K562 (cell line): Measurements from ENCODE around the gene OR7A17. TPM values are rescaled to one million over a fixed set of nuclear protein-coding genes. Genes with fewer than 3 reads are reported as not detected.

ENCODE experiments used
- ATAC-seq: fragments of 200-7000 bp; cut with Tn5 transposase; 3 replicates; pipeline ENCODE4 v1.9.1; 2020; ENCODE audit warnings: moderate library complexity
- BruUV-seq: library from RNA; stranded (reverse); fragments of 400-500 nt; replicated peaks from 2 replicates; lab custom pipeline; 2021; lab: Mats Ljungman, UMichigan
- CTCF ChIA-PET: fragments of 300-600 bp; formaldehyde crosslinking; extraction: SDS; loops from one replicate; lab custom pipeline; 2021; ENCODE audit warnings: low intra/inter-chr PET ratio; lab: Yijun Ruan, JAX
- POLR2A ChIA-PET: fragments of 300-600, 350-650 bp; sonication (Branson Sonifier 250); formaldehyde crosslinking; extraction: SDS; loops from one replicate; lab custom pipeline; 2021; ENCODE audit warnings: antibody characterized with exemption, inconsistent platforms; lab: Yijun Ruan, JAX
- DNase-seq, 4 experiments: peaks; one replicate each; pipeline versions ENCODE4 v3.0.0 to v3.0.0-alpha.2; 2011 to 2018; ENCODE audit warnings: low spot score in 3 of 4, mixed read lengths in 3 of 4; ENCODE audit errors: extremely low read depth in 1 of 4
- FAIRE-seq: peaks from 2 replicates; lab custom pipeline; 2011; peaks lifted over from hg19 to GRCh38; lab: Jason Lieb, UNC
- H2AFZ ChIP-seq: 2 replicates; pipeline ENCODE4 v1.6.0; 2011; ENCODE audit warnings: low read depth, low read length, control low read depth, inconsistent platforms
- H3K27ac ChIP-seq: fragments of 200-600 bp; 3 replicates; pipeline ENCODE4 v1.8.0; 2011; ENCODE audit warnings: low read depth, mild to moderate bottlenecking, control low read depth, inconsistent platforms, low read length, moderate library complexity, mixed read lengths; ENCODE audit errors: extremely low read depth
- H3K27me3 ChIP-seq, 2 experiments: fragments of 300-600 bp in 1 of 2; 2 replicates in 1 of 2; 3 replicates in 1 of 2; pipeline versions ENCODE4 v1.6.0 to v1.8.0; 2011; ENCODE audit warnings: inconsistent platforms in 2 of 2, low read length in 2 of 2, mild to moderate bottlenecking in 1 of 2, mixed read lengths in 1 of 2, moderate library complexity in 1 of 2; ENCODE audit not compliant: control insufficient read depth in 2 of 2, insufficient read depth in 2 of 2
- H3K36me3 ChIP-seq: fragments of 300-600 bp; 3 replicates; pipeline ENCODE4 v1.8.0; 2011; ENCODE audit warnings: mild to moderate bottlenecking, low read length, inconsistent platforms; ENCODE audit not compliant: control insufficient read depth, insufficient read depth
- H3K4me1 ChIP-seq, 2 experiments: fragments of 200-600 bp in 1 of 2; replicated peaks in 1 of 2; 2 replicates in 1 of 2; 3 replicates in 1 of 2; pipeline versions ENCODE4 v1.5.1 to v1.8.0; 2011; ENCODE audit warnings: inconsistent platforms in 2 of 2, low read length in 2 of 2, mild to moderate bottlenecking in 1 of 2, mixed read lengths in 1 of 2, moderate library complexity in 1 of 2; ENCODE audit not compliant: control insufficient read depth in 2 of 2, insufficient read depth in 2 of 2
- H3K4me2 ChIP-seq: 2 replicates; pipeline ENCODE4 v1.6.1; 2011; ENCODE audit warnings: low read length, control low read depth, inconsistent platforms, mixed read lengths; ENCODE audit not compliant: insufficient read depth
- H3K4me3 ChIP-seq: fragments of 200-600 bp; sonication (generic), shearing (Covaris generic); 2 replicates; pipeline ENCODE4 v1.5.1; 2016; ENCODE audit warnings: control low read depth, inconsistent platforms
- H3K79me2 ChIP-seq: fragments of 200-600 bp; 3 replicates; pipeline ENCODE4 v1.8.0; 2011; ENCODE audit warnings: low read length, inconsistent platforms; ENCODE audit not compliant: control insufficient read depth, insufficient read depth
- H3K9ac ChIP-seq, 2 experiments: 2 replicates each; pipeline versions ENCODE4 v1.6.0 to v1.6.1; 2011; ENCODE audit warnings: low read depth in 2 of 2, low read length in 2 of 2, control low read depth in 1 of 2, inconsistent platforms in 1 of 2, mild to moderate bottlenecking in 1 of 2, mixed read lengths in 1 of 2; ENCODE audit not compliant: insufficient read depth in 1 of 2
- H3K9me1 ChIP-seq: one replicate; pipeline ENCODE4 v1.6.0; 2011; ENCODE audit warnings: inconsistent platforms, mild to moderate bottlenecking, low read length, moderate library complexity; ENCODE audit not compliant: control insufficient read depth, insufficient read depth
- H3K9me3 ChIP-seq: replicated peaks from 2 replicates; pipeline ENCODE4 v1.5.1; 2011; ENCODE audit warnings: low read depth, low read length, inconsistent platforms; ENCODE audit not compliant: control insufficient read depth, insufficient read depth
- H4K20me1 ChIP-seq: replicated peaks from 2 replicates; pipeline ENCODE4 v1.6.1; 2011; ENCODE audit warnings: low read length, inconsistent platforms, mixed read lengths; ENCODE audit not compliant: control insufficient read depth, insufficient read depth
- ATF4 ChIP-seq: fragments of 450-650 bp; formaldehyde crosslinking; IDR thresholded peaks from 2 replicates; pipeline ENCODE4 v1.4.0; 2022; ENCODE audit warnings: mild to moderate bottlenecking, moderate library complexity
- CBX8 ChIP-seq: fragments of 200-600 bp; sonication (generic); IDR thresholded peaks from 2 replicates; pipeline ENCODE4 v1.6.1; 2012; ENCODE audit warnings: borderline replicate concordance, mixed run types, low read depth, mild to moderate bottlenecking, moderate library complexity, mixed read lengths, low read length, control low read depth, inconsistent platforms; ENCODE audit not compliant: poor library complexity, severe bottlenecking; ENCODE audit errors: extremely low read depth
- MBD1 ChIP-seq: fragments of 250-450 bp; sonication (Bioruptor Pico); IDR thresholded peaks from 2 replicates; pipeline ENCODE4 v1.8.0; 2022; ENCODE audit warnings: inconsistent platforms
- MTA2 ChIP-seq: fragments of 450-650 bp; IDR thresholded peaks from 2 replicates; pipeline ENCODE4 v1.6.1; 2016; ENCODE audit warnings: low read depth
- NFE2L1 ChIP-seq: fragments of 450-650 bp; IDR thresholded peaks from 2 replicates; pipeline ENCODE4 v1.6.1; 2016; ENCODE audit warnings: missing genetic modification characterization, low read depth, mild to moderate bottlenecking, missing compliant biosample characterization, moderate library complexity, borderline replicate concordance
- NONO ChIP-seq, 2 experiments: fragments of 200-400 bp in 1 of 2; fragments of 450-650 bp in 1 of 2; formaldehyde crosslinking in 1 of 2; IDR thresholded peaks; 2 replicates each; pipeline ENCODE4 v1.6.1; 2017; ENCODE audit warnings: low read depth in 2 of 2, mild to moderate bottlenecking in 2 of 2, moderate library complexity in 2 of 2, low read length in 1 of 2
- RCOR1 ChIP-seq, 2 experiments: IDR thresholded peaks; 2 replicates each; pipeline ENCODE4 v1.6.1; 2012; ENCODE audit warnings: low read depth in 2 of 2, low read length in 2 of 2, borderline replicate concordance in 1 of 2, improper control_type of control experiment in 1 of 2
- U2AF2 ChIP-seq: fragments of 200-400 bp; formaldehyde crosslinking; optimal IDR thresholded peaks from 2 replicates; pipeline ENCODE3; 2017; ENCODE audit warnings: low read depth, mild to moderate bottlenecking, low read length
- ZNF408 ChIP-seq: fragments of 250-450 bp; sonication (Bioruptor Pico); IDR thresholded peaks from 2 replicates; pipeline ENCODE4 v1.4.0; 2020; ENCODE audit warnings: low read depth, mild to moderate bottlenecking, moderate library complexity
- WGBS: fragments of 100-300 bp; shearing (Covaris generic); methylation state at CpG from one replicate; pipeline ENCODE4 v1.1.6; 2016; ENCODE audit warnings: low coverage, mixed read lengths; ENCODE audit not compliant: insufficient coverage; ENCODE audit errors: missing lambda C conversion rate; 5-methylcytosine and 5-hydroxymethylcytosine counted together
- in situ Hi-C: fragments of 300-500 bp; cut with MboI; formaldehyde crosslinking; loops from 4 replicates; pipeline ENCODE4 v1.15.0; 2018; ENCODE audit warnings: inconsistent platforms, mixed read lengths
- intact Hi-C: fragments of 100-400 bp; cut with micrococcal nuclease; formaldehyde crosslinking; loops from 2 replicates; pipeline ENCODE4 v1.14.2; 2022
- polyA plus RNA-seq, 8 experiments: library from polyadenylated mRNA; depleted of rRNA in 4 of 8; stranded (reverse) in 5 of 8; unstranded in 3 of 8; fragments of >200 nt; fragmentation: Nextera tagmentation in 2 of 8; fragmentation: Illumina TruSeq in 1 of 8; extraction: Ambion mirVana in 2 of 8; extraction: Trizol in 1 of 8; gene quantifications; 2 replicates each; pipeline versions ENCODE4 v1.2.1 to v1.2.3, GENCODE V29; 2011 to 2014; ENCODE audit warnings: inconsistent platforms in 1 of 8, missing spikeins in 1 of 8
- total RNA-seq, 7 experiments: library from RNA; depleted of rRNA in 6 of 7; stranded (reverse); fragments of >200 nt in 6 of 7; fragmentation: Illumina TruSeq in 2 of 7; extraction: Trizol in 2 of 7; gene quantifications; 2 replicates each; pipeline versions ENCODE4 v1.2.1 to v1.2.3, GENCODE V29; 2011 to 2021; ENCODE audit warnings: low replicate concordance in 1 of 7
- TF ChIP-seq, protein P1 (sequence below): fragments of 450-650 bp; conservative IDR thresholded peaks from 2 replicates; pipeline ENCODE4 v1.6.1; 2016; ENCODE audit warnings: missing genetic modification characterization, low read depth, mild to moderate bottlenecking, missing compliant biosample characterization, moderate library complexity
- TF ChIP-seq, protein P2 (sequence below): IDR thresholded peaks from 2 replicates; pipeline ENCODE4 v1.6.1; 2014; ENCODE audit warnings: antibody characterized with exemption
- TF ChIP-seq, protein P3 (sequence below): fragments of 450-650 bp; IDR thresholded peaks from one replicate; pipeline ENCODE4 v1.6.1; 2018; ENCODE audit warnings: mild to moderate bottlenecking, moderate library complexity; ENCODE audit not compliant: partially characterized antibody

The OR7A17 gene
- total and polyA plus RNA-seq, 9 of the 15 experiments (the other 6 are each of a cell fraction or from before 2014, with no cell fraction given), result not detected

DNA sequence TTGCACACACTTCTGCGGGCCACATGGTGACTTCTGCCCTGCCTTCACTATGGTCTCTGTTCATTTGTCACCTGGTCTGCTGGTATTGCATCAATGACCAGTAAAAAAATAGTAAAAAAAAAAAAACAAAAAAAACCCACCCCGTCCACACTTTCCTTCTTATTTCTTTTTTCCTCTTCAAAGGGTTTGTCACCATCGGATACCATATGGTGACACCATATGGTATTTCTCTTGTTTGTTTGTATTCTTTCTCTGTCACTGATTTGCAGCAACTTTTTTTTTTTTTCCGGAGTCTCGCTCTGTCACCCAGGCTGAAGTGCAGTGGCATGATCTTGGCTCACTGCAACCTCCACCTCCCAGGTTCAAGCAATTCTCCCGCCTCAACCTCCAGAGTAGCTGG is 29.2 kb upstream of the OR7A17 start:
- no peaks in the 10 kb centered on the region for H4K20me1 ChIP-seq
- ChIA-PET CTCF (interaction anchor here (0.6 kb wide), 1 partner anchor 845 kb away, joined by 3 read pairs; no protein-coding TSS in a partner anchor), POLR2A (no interaction called here)
- no peaks in the 10 kb centered on the region for H3K9me1 ChIP-seq
- no peaks in the 10 kb centered on the region for H3K79me2 ChIP-seq
- H3K4me1 ChIP-seq, result no peaks in the 10 kb centered on the region
- in situ Hi-C loops, result no loop called here
- H3K9me3 ChIP-seq, result no peaks in the 10 kb centered on the region
- H3K4me2 ChIP-seq, result no peak overlapping the region
- no peaks in the 10 kb centered on the region for H3K36me3 ChIP-seq
- BruUV-seq, result no TSS peak
- DNase-seq (no peak), ATAC-seq (no peak), FAIRE-seq (no peak)
- peaks cover 2 to 3% of the 10 kb centered on the region in 2 experiments; a peak in 2 of 5 replicates for H3K27me3 ChIP-seq
- WGBS, result 0% methylated on average over 5 of the region's 6 CpGs
- H3K9ac ChIP-seq, result no peak overlapping the region
- intact Hi-C loops, result no loop called here
- H3K27ac ChIP-seq, result no peak overlapping the region
- TF ChIP-seq, protein P1, sequence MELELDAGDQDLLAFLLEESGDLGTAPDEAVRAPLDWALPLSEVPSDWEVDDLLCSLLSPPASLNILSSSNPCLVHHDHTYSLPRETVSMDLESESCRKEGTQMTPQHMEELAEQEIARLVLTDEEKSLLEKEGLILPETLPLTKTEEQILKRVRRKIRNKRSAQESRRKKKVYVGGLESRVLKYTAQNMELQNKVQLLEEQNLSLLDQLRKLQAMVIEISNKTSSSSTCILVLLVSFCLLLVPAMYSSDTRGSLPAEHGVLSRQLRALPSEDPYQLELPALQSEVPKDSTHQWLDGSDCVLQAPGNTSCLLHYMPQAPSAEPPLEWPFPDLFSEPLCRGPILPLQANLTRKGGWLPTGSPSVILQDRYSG (tag), result no peak
- no peak for TF ChIP-seq U2AF2
- TF ChIP-seq NONO (IDR thresholded peaks at IDR 0.05; ENCODE audit: low read depth in 2 of 2, low read length in 1 of 2), result no peak
- TF ChIP-seq NFE2L1, result no peak
- TF ChIP-seq MTA2, result no peak
- TF ChIP-seq, protein P2, sequence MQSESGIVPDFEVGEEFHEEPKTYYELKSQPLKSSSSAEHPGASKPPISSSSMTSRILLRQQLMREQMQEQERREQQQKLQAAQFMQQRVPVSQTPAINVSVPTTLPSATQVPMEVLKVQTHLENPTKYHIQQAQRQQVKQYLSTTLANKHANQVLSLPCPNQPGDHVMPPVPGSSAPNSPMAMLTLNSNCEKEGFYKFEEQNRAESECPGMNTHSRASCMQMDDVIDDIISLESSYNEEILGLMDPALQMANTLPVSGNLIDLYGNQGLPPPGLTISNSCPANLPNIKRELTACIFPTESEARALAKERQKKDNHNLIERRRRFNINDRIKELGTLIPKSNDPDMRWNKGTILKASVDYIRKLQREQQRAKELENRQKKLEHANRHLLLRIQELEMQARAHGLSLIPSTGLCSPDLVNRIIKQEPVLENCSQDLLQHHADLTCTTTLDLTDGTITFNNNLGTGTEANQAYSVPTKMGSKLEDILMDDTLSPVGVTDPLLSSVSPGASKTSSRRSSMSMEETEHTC, result no peak
- no peak for TF ChIP-seq MBD1 (CRISPR knock-in tag)
- no peak for TF ChIP-seq CBX8
- no peak for TF ChIP-seq ATF4 (CRISPR knock-in tag)
- no peak for TF ChIP-seq RCOR1 (IDR thresholded peaks at IDR 0.05; ENCODE audit: borderline replicate concordance in 1 of 2, low read depth in 2 of 2, low read length in 2 of 2)
- TF ChIP-seq, protein P3, sequence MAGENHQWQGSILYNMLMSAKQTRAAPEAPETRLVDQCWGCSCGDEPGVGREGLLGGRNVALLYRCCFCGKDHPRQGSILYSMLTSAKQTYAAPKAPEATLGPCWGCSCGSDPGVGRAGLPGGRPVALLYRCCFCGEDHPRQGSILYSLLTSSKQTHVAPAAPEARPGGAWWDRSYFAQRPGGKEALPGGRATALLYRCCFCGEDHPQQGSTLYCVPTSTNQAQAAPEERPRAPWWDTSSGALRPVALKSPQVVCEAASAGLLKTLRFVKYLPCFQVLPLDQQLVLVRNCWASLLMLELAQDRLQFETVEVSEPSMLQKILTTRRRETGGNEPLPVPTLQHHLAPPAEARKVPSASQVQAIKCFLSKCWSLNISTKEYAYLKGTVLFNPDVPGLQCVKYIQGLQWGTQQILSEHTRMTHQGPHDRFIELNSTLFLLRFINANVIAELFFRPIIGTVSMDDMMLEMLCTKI, result no peak
- TF ChIP-seq ZNF408, result no peak
- TF ChIP-seq, all 486 proteins: peak for 0
- Histone ChIP-seq H2AFZ (no peak overlapping the region), H3K4me3 (no peak overlapping the region)
